GM21381 (cell line): ENCODE data around the gene PIGK.
"Not testable (repeated sequence)": the region's sequence is repeated elsewhere in the genome, so short reads cannot be mapped to it uniquely, and the experiment has no call there.

Experiments used
- ATAC-seq: cut with Tn5 transposase; IDR thresholded peaks from one replicate; pipeline ENCODE4 v1.9.1; 2021; ENCODE audit warnings: mild to moderate bottlenecking, moderate library complexity; ENCODE audit not compliant: unreplicated experiment

PIGK gene

GRCh38 chr1:77219166-77219887, at the start of gene PIGK:
Gene PIGK, minus strand, starts transcription at chr1:77219430. Its CDS starts 28 bp downstream, at chr1:77219402.
- peak; percentile 92 for ATAC-seq

DNA sequence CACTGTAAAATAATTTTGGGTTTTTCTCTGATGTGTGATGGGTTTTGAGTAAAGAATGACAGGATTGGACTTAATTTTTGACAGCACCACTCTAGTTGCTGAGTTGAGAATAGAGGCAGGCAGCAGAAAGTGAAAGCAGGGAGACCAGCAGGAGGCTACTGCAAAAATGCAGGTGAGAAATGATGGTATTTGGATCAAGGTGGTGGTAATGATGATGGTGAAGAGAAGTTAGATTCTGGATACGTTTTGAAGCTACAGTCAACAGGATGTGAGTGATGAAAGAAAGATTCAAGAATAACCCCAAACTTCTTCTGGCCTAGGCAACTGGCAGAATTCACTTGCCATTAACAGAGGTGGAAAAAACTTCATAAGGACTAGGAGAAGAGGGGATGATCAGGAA, 47.8 kb upstream of the PIGK start:
- no peak for ATAC-seq

DNA sequence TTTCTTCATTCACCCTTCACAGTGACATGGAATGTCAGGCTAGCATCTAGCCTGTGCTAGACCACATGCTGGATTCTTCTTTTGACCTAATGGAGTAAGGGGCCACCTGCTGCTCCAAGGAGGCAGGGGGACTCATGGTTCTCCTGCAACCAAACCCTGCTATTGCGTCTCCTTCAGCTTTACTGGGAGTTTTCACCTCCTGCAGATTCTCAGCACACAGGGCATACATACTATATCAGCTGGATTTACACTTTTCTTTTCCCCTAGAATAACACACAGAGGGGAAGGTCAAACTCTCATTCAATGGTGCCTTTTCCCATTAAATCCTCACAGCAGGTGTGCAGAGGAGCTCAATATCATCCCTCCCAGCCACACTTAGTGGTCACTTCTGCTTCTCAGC, 46.0 kb upstream of the PIGK start:
- no peak for ATAC-seq

DNA sequence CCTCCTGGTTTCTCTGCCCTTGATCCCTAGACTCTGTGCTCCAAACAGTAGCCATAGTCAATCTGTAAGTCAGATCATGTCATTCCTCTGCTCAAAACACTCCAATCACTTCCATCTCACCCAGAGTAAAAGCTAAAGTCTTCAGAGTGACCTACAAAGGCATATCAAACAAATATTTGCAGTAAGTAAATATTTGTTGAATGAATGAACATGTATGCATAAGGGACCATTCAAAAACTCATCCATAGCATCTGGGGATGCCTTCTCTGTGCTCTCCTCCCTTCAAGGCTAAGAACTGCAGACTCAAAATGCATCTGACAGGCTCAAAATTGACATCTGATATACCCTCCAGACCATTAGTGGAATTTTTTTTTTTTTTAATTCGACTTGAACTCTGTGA, 44.5 kb upstream of the PIGK start:
- ATAC-seq: no peak

DNA sequence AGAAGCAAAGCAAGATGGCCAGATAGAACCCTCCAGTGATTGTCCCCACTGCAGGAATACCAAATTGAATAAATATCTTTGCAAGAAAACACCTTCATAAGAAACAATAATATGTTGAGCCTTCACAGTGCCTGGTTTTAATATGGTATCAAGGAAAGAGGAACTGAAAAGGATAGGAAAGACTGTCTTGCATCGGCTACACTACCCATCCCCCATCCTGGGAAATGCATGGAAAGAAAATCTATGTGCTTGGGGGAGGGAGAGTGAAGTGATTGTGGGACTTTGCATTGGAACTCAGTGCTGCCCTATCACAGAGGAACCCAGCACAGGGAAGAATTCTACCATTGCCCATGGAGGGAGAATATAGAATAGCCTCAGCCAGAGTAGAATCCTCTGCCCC, 34.0 kb upstream of the PIGK start:
- ATAC-seq: no peak

DNA sequence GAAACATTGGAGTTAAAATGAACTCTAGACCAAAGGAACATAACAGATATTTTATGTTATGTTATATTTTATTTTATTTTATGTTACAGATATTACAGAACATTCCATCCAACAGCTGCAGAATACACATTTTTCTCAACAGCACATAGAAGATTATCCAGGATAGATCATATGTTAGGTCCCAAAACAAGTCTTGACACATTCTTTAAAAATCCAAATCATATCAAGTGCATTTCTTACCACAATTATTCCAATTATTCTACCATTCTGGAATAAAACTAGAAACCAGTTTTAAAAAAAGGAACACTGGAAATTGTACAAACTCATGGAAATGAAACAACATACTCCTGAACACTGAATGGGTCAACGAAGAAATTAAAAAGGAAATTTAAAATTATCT, 30.9 kb upstream of the PIGK start:
- ATAC-seq: no peak

DNA sequence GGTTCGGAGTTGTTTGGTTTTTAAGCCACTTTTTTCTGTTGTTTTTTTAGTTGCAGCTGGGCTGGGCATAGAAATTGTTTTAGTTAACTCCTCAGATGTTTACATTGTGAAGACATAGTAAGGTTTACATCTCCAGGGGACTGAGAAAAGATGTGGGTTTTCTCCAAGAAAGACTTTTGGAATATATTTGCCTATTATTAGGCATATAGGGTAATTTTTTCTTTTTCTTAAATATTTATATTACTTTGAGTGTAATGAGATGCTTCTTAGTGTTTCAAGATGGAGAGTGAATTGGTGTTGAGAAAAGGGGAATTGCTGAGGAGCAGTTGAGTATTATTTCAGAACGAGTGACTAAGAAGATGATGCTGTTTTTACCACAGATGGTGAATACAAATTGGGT, 26.6 kb upstream of the PIGK start:
- no peak for ATAC-seq

- ATAC-seq: no peak
These were observed 20.1 kb upstream of the PIGK start for GRCh38 chr1:77239311-77239710.

- no peak for ATAC-seq
These were observed 19.2 kb upstream of the PIGK start for GRCh38 chr1:77238462-77238861.

DNA sequence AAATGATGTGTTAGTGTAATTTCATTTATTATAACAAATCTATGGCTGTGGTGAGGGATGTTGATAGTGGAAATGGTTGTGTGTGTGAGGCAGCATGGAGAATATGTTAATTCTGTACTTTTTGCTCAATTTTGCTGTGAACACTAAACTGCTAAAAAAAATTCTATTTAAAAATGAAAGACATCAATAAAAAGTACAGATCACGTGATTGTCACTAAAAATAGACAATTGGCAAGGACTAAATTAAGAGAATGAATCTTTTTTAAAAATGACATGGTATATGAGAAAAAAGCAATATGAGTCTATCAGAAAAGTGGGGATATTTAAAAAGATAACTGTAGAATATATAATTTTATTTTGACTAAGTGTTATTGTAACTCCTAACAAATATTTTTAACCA, 15.7 kb upstream of the PIGK start:
- no peak for ATAC-seq

GRCh38 chr1:77234096-77234495, 14.9 kb upstream of the PIGK start:
- ATAC-seq: no peak

DNA sequence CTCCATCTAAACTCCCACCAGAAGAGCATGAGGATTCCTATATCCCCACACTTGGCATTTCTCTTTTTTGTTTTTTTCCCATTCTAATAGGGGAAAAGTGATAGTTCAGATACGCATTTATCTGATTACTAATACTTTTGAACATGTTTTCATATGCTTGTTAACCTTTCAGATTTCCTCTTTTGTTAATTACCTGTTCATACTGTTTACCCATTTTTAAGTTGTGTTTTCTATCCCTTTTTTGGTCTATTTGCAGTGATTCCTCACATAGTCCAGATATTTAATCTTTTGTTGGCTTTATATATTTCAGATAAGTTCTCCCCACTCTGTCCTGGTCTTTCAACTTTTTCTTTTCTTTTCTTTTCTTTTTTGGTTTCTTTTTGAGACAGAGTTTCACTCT, 13.6 kb upstream of the PIGK start:
- no peak for ATAC-seq

GRCh38 chr1:77230051-77230450, 10.8 kb upstream of the PIGK start:
- no peak for ATAC-seq

GRCh38 chr1:77228836-77229235, 9.6 kb upstream of the PIGK start:
- ATAC-seq: no peak

DNA sequence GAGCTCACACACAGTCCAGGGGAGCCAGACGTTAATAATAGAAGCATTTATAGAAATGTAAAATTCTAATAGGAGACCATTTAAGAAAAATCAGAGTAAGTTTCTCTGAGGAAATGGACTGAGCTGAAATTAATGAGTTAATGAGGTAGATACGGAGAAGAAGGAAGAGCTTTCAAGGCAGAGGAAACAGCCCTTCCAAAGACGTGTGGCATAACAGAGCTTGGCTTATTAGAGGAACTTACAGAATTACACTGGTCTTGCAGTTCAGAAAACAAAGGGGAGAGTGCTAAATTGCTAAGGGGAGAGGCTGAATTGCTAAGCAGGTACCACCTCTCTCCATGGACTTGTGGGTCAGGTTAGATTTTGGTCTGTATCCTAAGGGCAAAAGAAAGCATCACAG, 8.2 kb upstream of the PIGK start:
- no peak for ATAC-seq

DNA sequence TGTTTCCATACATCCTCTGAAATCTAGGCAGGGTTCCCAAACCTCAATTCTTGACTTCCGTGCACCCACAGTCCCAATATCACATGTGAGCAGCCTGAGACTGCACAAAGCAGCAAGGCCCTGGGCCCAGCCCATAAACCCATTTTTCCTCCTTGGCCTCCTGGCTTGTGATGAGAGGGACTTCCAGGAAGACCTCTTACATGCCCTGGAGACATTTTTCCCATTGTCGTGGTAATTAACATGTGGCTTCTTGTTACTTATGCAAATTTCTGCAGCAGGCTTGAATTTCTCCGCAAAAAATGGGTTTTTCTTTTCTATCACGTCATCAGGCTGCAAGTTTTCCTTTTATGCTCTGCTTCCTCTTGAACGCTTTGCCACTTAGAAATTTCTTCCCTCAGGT, 3.3 kb upstream of the PIGK start:
- no peak for ATAC-seq

- no peak for ATAC-seq
These were observed 1.6 kb upstream of the PIGK start for GRCh38 chr1:77220687-77221463.

DNA sequence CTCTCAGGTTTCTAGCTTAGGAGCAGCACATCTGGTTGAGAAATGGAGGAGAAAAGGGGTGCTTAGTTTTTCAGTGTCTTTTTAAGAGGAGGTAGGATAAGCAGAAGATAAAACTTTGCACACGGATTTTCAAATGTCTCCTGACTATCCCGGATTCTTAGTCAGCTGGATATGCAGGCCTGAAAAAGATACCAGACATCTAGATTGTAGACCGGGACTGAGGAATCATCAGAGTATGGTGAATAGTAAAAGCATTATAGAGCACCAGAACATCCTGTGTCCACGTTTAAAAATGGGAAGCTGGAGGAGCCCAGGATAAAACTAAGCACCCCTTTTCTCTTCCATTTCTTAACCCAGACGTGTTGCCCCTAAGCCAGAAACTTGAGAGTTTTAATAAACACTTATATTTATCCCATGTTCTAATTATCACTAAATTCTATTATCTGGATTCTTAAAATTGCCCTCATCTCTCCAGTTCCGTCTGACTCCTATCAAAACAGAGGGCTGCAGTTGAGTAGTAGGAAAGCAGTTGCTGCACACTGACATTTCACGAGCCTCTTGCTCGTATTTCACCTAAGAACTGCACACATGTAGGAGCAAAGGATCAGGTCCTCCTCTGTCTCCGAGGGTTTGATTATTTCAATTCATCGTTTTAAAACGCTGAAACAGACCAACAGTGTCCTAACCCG, 609 bp downstream of the PIGK start:
- peak; percentile 36 for ATAC-seq

DNA sequence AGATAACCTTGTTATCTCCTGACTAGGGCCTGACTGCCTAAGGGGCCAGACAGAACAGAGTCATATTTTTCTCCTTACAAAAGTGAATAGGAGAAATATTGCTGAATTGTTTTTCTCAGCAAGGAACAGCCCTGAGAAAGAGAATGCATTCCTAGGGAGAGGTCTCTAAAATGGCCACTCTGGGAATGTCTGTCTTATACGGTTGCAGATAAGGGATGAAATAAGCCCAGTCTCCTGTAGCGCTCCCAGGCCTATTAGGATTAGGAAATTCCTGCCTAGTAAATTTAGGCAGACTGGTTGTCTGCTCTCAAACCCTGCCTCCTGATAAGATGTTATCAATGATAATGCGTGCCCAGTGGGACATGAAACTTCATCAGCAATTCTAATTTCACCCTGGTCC, 15.2 kb downstream of the PIGK start:
- ATAC-seq: not testable (repeated sequence)

GRCh38 chr1:77202751-77203150, 16.5 kb downstream of the PIGK start:
- no peak for ATAC-seq

DNA sequence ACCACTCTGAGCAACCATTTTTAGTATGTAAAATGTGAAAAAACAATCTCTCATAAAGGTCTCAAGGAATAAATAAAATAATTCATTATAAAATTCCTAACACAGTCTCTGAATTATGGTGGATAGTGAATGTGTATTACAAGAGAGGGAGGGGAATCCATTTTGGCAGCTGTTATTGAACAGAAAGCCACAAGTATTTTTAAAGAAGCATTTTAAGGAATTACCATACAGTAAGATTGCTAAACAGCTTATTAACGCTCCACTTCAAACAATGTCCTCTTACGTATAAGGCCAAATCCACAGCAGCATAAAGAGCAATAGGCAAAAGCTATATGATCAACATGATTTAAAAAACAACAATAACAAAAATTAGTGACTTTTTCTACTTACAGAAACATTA, 18.4 kb downstream of the PIGK start:
- ATAC-seq: no peak

GRCh38 chr1:77200293-77200692, 18.9 kb downstream of the PIGK start:
- ATAC-seq: no peak
